ENCODE measurements around the gene C2CD4C. TPM values are rescaled to one million over a fixed set of nuclear protein-coding genes. Genes with fewer than 3 reads are reported as not detected.

Gene C2CD4C
- total and polyA plus RNA-seq, 2 donors (not counting 3 experiments of a cell fraction or from before 2014, with no cell fraction given): 0.25 to 0.38 TPM

DNA sequence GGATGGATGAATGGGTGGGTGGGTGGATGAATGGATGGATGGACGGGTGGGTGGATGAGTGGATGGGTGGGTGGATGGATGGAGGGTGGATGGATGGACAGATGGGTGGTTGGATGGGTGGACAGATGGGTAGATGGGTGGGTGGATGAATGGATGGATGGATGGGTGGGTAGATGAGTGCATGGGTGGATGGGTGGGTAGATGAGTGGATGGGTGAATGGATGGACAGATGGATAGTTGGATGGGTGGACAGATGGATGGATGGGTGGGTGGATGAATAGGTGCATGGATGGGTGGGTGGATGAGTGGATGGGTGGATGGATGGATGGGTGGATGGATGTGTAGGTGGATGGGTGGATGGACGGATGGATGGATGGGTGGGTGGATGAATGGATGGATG lies 34.1 kb upstream of the C2CD4C start:
- H3K4me3 ChIP-seq (replicated peaks in 1 of 3; ENCODE audit: insufficient read depth in 1 of 3, low read depth in 1 of 3, low read length in 3 of 3): no peak overlapping the region
- no peaks in the 10 kb centered on the region for H3K9me3 ChIP-seq (replicated peaks; ENCODE audit: control insufficient read depth, insufficient read depth, low read length)
- no peak overlapping the region for H3K4me2 ChIP-seq (ENCODE audit: insufficient read depth, low read length)
- H3K9me1 ChIP-seq (replicated peaks; ENCODE audit: control insufficient read depth, extremely low read depth, insufficient read depth, low read length): no peaks in the 10 kb centered on the region
- DNase-seq (ENCODE audit: low read depth, low spot score): no peak
- no peaks in the 10 kb centered on the region for H3K79me2 ChIP-seq (ENCODE audit: control insufficient read depth, insufficient read depth, low read length)
- no peak for FAIRE-seq
- dilution Hi-C loops (cut with MboI; ENCODE audit: extremely low pct_ligation_motif_present, low sequenced_read_pairs): no loop called here
- intact Hi-C loops (cut with micrococcal nuclease): no loop called here
- CTCF ChIA-PET: no interaction called here
- POLR2A ChIA-PET: no interaction called here
- no peak overlapping the region for H3K27ac ChIP-seq (ENCODE audit: insufficient read depth, low read depth, low read length)
- TF ChIP-seq FOS (IDR thresholded peaks at IDR 0.05; ENCODE audit: borderline replicate concordance, insufficient read depth, low read length) (no peak), GATA2 (IDR thresholded peaks at IDR 0.05; ENCODE audit: insufficient read depth, insufficient read length, low read depth, low read length) (no peak), EZH2 (IDR thresholded peaks at IDR 0.05; ENCODE audit: borderline replicate concordance, low read depth, low read length, severe bottlenecking) (no peak), CTCF (IDR thresholded peaks at IDR 0.05; ENCODE audit: extremely low read depth in 1 of 2, insufficient read depth in 1 of 2, low read depth in 1 of 2, low read length in 2 of 2) (no peak), MYC (IDR thresholded peaks at IDR 0.05; ENCODE audit: low read depth, low read length) (no peak), POLR2AphosphoS5 (IDR thresholded peaks at IDR 0.05; ENCODE audit: insufficient read depth, low read depth, low read length) (no peak), JUN (IDR thresholded peaks at IDR 0.05; ENCODE audit: borderline replicate concordance, insufficient read depth, insufficient read length, low read depth) (no peak), POLR2A (IDR thresholded peaks at IDR 0.05; ENCODE audit: low read depth, low read length) (no peak)
- TF ChIP-seq, protein P1, sequence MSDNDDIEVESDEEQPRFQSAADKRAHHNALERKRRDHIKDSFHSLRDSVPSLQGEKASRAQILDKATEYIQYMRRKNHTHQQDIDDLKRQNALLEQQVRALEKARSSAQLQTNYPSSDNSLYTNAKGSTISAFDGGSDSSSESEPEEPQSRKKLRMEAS (IDR thresholded peaks at IDR 0.05; ENCODE audit: insufficient read depth, insufficient read length): no peak
- no peaks in the 10 kb centered on the region for H4K20me1 ChIP-seq (replicated peaks; ENCODE audit: control insufficient read depth, extremely low read depth, insufficient read depth, low read length)
- H3K4me1 ChIP-seq (ENCODE audit: control insufficient read depth, extremely low read depth, insufficient read depth, low read length): no peaks in the 10 kb centered on the region
- H3K9ac ChIP-seq (replicated peaks; ENCODE audit: extremely low read depth, insufficient read depth, low read length): no peak overlapping the region
- no peak overlapping the region for H2AFZ ChIP-seq (ENCODE audit: low read depth, low read length)
- BruUV-seq (replicated peaks): no TSS peak
- H3K36me3 ChIP-seq (ENCODE audit: control insufficient read depth in 2 of 2, extremely low read depth in 1 of 2, insufficient read depth in 2 of 2, low read length in 2 of 2): no peaks in the 10 kb centered on the region
- H3K27me3 ChIP-seq (ENCODE audit: control insufficient read depth in 2 of 2, insufficient read depth in 2 of 2, low read length in 2 of 2): no peaks in the 10 kb centered on the region

Data from endothelial cell of umbilical vein (primary cell).